ENCODE data around the gene FKBP15.

- TF ChIP-seq, protein P1, sequence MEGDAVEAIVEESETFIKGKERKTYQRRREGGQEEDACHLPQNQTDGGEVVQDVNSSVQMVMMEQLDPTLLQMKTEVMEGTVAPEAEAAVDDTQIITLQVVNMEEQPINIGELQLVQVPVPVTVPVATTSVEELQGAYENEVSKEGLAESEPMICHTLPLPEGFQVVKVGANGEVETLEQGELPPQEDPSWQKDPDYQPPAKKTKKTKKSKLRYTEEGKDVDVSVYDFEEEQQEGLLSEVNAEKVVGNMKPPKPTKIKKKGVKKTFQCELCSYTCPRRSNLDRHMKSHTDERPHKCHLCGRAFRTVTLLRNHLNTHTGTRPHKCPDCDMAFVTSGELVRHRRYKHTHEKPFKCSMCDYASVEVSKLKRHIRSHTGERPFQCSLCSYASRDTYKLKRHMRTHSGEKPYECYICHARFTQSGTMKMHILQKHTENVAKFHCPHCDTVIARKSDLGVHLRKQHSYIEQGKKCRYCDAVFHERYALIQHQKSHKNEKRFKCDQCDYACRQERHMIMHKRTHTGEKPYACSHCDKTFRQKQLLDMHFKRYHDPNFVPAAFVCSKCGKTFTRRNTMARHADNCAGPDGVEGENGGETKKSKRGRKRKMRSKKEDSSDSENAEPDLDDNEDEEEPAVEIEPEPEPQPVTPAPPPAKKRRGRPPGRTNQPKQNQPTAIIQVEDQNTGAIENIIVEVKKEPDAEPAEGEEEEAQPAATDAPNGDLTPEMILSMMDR (conservative IDR thresholded peaks at IDR 0.05; ENCODE audit: low read depth, low read length), result no peak
- TF ChIP-seq EZH2 (IDR thresholded peaks at IDR 0.05; ENCODE audit: borderline replicate concordance, low read depth, low read length, poor library complexity, severe bottlenecking), result no peak
Observed at GRCh38 chr9:113166039-113166438, 55.0 kb downstream of the FKBP15 start.

Measured in A673 (cell line).